ENCODE data around the gene DEAF1. TPM values are rescaled to one million over a fixed set of nuclear protein-coding genes. Genes with fewer than 3 reads are reported as not detected.

DEAF1 gene
- total RNA-seq, 1 donor from 2014 or later = 56.5 TPM

GRCh38 chr11:706957-707816 lies 12.2 kb upstream of the DEAF1 start:
- Histone ChIP-seq H3K36me3 (ENCODE audit: control insufficient read depth, insufficient read depth, low read length) (no peaks in the 10 kb centered on the region), H3K4me3 (ENCODE audit: low read depth, low read length) (peak overlapping the region; percentile 56), H3K27me3 (ENCODE audit: control insufficient read depth, insufficient read depth, low read length) (no peaks in the 10 kb centered on the region)
- DNase-seq (ENCODE audit: low read depth) = no peak
- peak; percentile 31 for TF ChIP-seq CTCF (IDR thresholded peaks at IDR 0.05; ENCODE audit: insufficient read depth, low read length, poor library complexity, severe bottlenecking)

- Histone ChIP-seq H3K27me3 (ENCODE audit: control insufficient read depth, insufficient read depth, low read length) (no peaks in the 10 kb centered on the region), H3K4me3 (ENCODE audit: low read depth, low read length) (peak overlapping the region; percentile 56), H3K36me3 (ENCODE audit: control insufficient read depth, insufficient read depth, low read length) (no peaks in the 10 kb centered on the region)
- no peak for DNase-seq (ENCODE audit: low read depth)
- TF ChIP-seq CTCF (IDR thresholded peaks at IDR 0.05; ENCODE audit: insufficient read depth, low read length, poor library complexity, severe bottlenecking) = no peak
Observed at GRCh38 chr11:706439-706956, 11.5 kb upstream of the DEAF1 start.

- Histone ChIP-seq H3K4me3 (ENCODE audit: low read depth, low read length) (peak within 1 kb of the TSS; percentile 56), H3K27me3 (ENCODE audit: control insufficient read depth, insufficient read depth, low read length) (no peaks in the 10 kb centered on the region), H3K36me3 (ENCODE audit: control insufficient read depth, insufficient read depth, low read length) (no peaks in the 10 kb centered on the region)
- no peak for TF ChIP-seq CTCF (IDR thresholded peaks at IDR 0.05; ENCODE audit: insufficient read depth, low read length, poor library complexity, severe bottlenecking)
- no peak for DNase-seq (ENCODE audit: low read depth)
Observed at GRCh38 chr11:705646-706438, 10.8 kb upstream of the DEAF1 start, which contains the start of gene EPS8L2. EPS8L2 (plus strand) TSS chr11:706231; CDS start chr11:709408, 3,177 bp downstream.

- no peaks in the 10 kb centered on the region for H3K36me3 ChIP-seq (ENCODE audit: control insufficient read depth, insufficient read depth, low read length)
- H3K27me3 ChIP-seq (ENCODE audit: control insufficient read depth, insufficient read depth, low read length) = no peaks in the 10 kb centered on the region
- TF ChIP-seq CTCF (IDR thresholded peaks at IDR 0.05; ENCODE audit: insufficient read depth, low read length, poor library complexity, severe bottlenecking) = no peak
- peak overlapping the region; percentile 56 for H3K4me3 ChIP-seq (ENCODE audit: low read depth, low read length)
- no peak for DNase-seq (ENCODE audit: low read depth)
Observed at GRCh38 chr11:704781-705645, 10.0 kb upstream of the DEAF1 start.

GRCh38 chr11:704228-704674 lies 9.2 kb upstream of the DEAF1 start:
- DNase-seq (ENCODE audit: low read depth) = no peak
- no peaks in the 10 kb centered on the region for H3K27me3 ChIP-seq (ENCODE audit: control insufficient read depth, insufficient read depth, low read length)
- no peak overlapping the region for H3K4me3 ChIP-seq (ENCODE audit: low read depth, low read length)
- TF ChIP-seq CTCF (IDR thresholded peaks at IDR 0.05; ENCODE audit: insufficient read depth, low read length, poor library complexity, severe bottlenecking) = no peak
- H3K36me3 ChIP-seq (ENCODE audit: control insufficient read depth, insufficient read depth, low read length) = no peaks in the 10 kb centered on the region
